Loucy (cell line): Measurements from ENCODE around the gene TRANK1.
"Not testable (repeated sequence)": the region's sequence is repeated elsewhere in the genome, so short reads cannot be mapped to it uniquely, and the experiment has no call there.

Experiments
- H2AFZ ChIP-seq: fragments of 200-600 bp; sonication (generic); 2 replicates; pipeline ENCODE4 v1.6.0; 2016; ENCODE audit warnings: antibody characterized with exemption, mild to moderate bottlenecking, low read length, moderate library complexity
- H3F3A ChIP-seq: fragments of 200-600 bp; 2 replicates; pipeline ENCODE4 v1.6.0; 2016; ENCODE audit warnings: antibody characterized with exemption, low read depth, mild to moderate bottlenecking
- H3K27me3 ChIP-seq: fragments of 200-600 bp; sonication (generic); 2 replicates; pipeline ENCODE4 v1.6.1; 2014; ENCODE audit warnings: low read length, mild to moderate bottlenecking; ENCODE audit not compliant: insufficient read depth, poor library complexity, severe bottlenecking
- H3K36me3 ChIP-seq: fragments of 200-600 bp; sonication (generic); 2 replicates; pipeline ENCODE4 v1.6.1; 2016; ENCODE audit warnings: low read length; ENCODE audit not compliant: insufficient read depth
- H3K4me1 ChIP-seq: fragments of 200-600 bp; sonication (generic); 2 replicates; pipeline ENCODE4 v1.5.1; 2014; ENCODE audit warnings: low read length, mild to moderate bottlenecking; ENCODE audit not compliant: insufficient read depth, poor library complexity, severe bottlenecking
- H3K4me2 ChIP-seq: fragments of 200-600 bp; sonication (generic); 2 replicates; pipeline ENCODE4 v1.6.0; 2014; ENCODE audit warnings: antibody characterized with exemption, low read length, low read depth, mild to moderate bottlenecking; ENCODE audit not compliant: poor library complexity, severe bottlenecking
- H3K4me3 ChIP-seq: fragments of 200-600 bp; sonication (generic); 2 replicates; pipeline ENCODE4 v1.5.1; 2014; ENCODE audit warnings: low read length, mild to moderate bottlenecking, mixed read lengths; ENCODE audit not compliant: poor library complexity, severe bottlenecking
- H3K79me2 ChIP-seq: fragments of 200-600 bp; sonication (generic); 2 replicates; pipeline ENCODE4 v1.6.1; 2014; ENCODE audit warnings: low read length; ENCODE audit not compliant: insufficient read depth
- H3K9ac ChIP-seq: fragments of 200-600 bp; sonication (generic); 2 replicates; pipeline ENCODE4 v1.6.0; 2014; ENCODE audit warnings: mild to moderate bottlenecking, low read depth, low read length, moderate library complexity; ENCODE audit not compliant: poor library complexity, severe bottlenecking
- H3K9me2 ChIP-seq: fragments of 200-600 bp; sonication (generic); replicated peaks from 2 replicates; pipeline ENCODE4 v1.6.1; 2016; ENCODE audit warnings: low read depth, low read length, mixed read lengths
- H3K9me3 ChIP-seq: fragments of 200-600 bp; sonication (generic); 2 replicates; pipeline ENCODE4 v1.6.1; 2014; ENCODE audit warnings: mild to moderate bottlenecking, antibody characterized with exemption, low read length, low read depth; ENCODE audit not compliant: insufficient read depth
- H4K20me1 ChIP-seq: fragments of 200-600 bp; sonication (generic); 2 replicates; pipeline ENCODE4 v1.6.0; 2014; ENCODE audit warnings: antibody characterized with exemption, low read length, mild to moderate bottlenecking; ENCODE audit not compliant: insufficient read depth, poor library complexity, severe bottlenecking
- EZH2phosphoT487 ChIP-seq: fragments of 200-600 bp; IDR thresholded peaks from 2 replicates; pipeline ENCODE4 v1.6.1; 2018; ENCODE audit warnings: antibody characterized with exemption, mild to moderate bottlenecking, moderate library complexity, borderline replicate concordance
- TF ChIP-seq, protein P1 (sequence below): fragments of 200-600 bp; sonication (generic); conservative IDR thresholded peaks from 2 replicates; pipeline ENCODE4 v1.5.1; 2014; ENCODE audit warnings: mild to moderate bottlenecking, antibody characterized with exemption, low read length

Gene TRANK1

DNA sequence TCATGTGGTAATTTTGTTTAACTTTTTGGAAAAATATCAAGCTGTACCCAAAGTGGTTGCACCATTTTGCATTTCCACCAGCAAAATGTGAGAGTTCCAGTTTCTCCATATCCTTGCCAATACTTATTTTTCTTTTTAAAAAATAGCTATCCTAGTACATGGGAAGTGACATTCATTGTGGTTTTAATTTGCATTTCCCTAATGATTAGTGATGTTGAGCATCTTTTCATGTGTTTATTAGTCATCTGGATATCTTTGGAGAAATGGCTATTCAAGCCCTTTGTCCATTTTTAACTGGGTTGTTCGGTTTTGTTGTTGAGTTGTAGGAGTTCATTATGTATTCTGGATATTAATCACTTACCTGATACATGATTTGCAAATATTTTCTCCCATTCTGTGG is 19.5 kb upstream of the TRANK1 start:
- Histone ChIP-seq H3K4me2 (peak overlapping the region; percentile 28), H3K36me3 (no peaks in the 10 kb centered on the region), H3K9me3 (no peaks in the 10 kb centered on the region), H3K79me2 (no peaks in the 10 kb centered on the region), H3K9ac (no peak overlapping the region), H3F3A (no peaks in the 10 kb centered on the region), H3K27me3 (no peaks in the 10 kb centered on the region), H2AFZ (peak overlapping the region; percentile 16; the same call in 1 of the 2 replicates), H3K9me2 (no peaks in the 10 kb centered on the region), H4K20me1 (no peaks in the 10 kb centered on the region), H3K4me3 (no peak overlapping the region), H3K4me1 (peaks cover 23% of the 10 kb centered on the region)
- TF ChIP-seq, protein P1, sequence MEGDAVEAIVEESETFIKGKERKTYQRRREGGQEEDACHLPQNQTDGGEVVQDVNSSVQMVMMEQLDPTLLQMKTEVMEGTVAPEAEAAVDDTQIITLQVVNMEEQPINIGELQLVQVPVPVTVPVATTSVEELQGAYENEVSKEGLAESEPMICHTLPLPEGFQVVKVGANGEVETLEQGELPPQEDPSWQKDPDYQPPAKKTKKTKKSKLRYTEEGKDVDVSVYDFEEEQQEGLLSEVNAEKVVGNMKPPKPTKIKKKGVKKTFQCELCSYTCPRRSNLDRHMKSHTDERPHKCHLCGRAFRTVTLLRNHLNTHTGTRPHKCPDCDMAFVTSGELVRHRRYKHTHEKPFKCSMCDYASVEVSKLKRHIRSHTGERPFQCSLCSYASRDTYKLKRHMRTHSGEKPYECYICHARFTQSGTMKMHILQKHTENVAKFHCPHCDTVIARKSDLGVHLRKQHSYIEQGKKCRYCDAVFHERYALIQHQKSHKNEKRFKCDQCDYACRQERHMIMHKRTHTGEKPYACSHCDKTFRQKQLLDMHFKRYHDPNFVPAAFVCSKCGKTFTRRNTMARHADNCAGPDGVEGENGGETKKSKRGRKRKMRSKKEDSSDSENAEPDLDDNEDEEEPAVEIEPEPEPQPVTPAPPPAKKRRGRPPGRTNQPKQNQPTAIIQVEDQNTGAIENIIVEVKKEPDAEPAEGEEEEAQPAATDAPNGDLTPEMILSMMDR: no peak
- TF ChIP-seq EZH2phosphoT487: no peak

DNA sequence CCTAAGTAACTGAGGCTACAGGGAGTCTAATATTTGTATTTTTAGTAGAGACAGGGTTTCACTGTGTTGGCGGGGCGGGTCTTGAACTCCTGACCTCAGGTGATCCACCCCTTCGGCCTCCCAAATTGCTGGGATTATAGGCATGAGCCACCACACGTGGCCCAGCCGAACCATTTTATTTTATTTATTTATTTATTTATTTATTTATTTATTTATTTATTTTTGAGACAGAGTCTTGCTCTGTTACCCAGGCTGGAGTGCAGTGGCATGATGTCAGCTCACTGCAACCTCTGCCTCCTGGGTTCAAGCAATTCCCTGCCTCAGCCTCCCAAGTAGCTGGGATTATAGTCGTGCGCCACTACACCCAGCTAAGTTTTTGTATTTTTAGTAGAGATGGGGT is 18.2 kb upstream of the TRANK1 start:
- not testable (repeated sequence) for H3K27me3 ChIP-seq, H3K36me3 ChIP-seq, H3K4me2 ChIP-seq, H2AFZ ChIP-seq, H3K9me2 ChIP-seq, H4K20me1 ChIP-seq, H3K9ac ChIP-seq, H3K4me3 ChIP-seq, H3K9me3 ChIP-seq, H3F3A ChIP-seq, H3K79me2 ChIP-seq
- H3K4me1 ChIP-seq: peaks cover 17% of the 10 kb centered on the region

DNA sequence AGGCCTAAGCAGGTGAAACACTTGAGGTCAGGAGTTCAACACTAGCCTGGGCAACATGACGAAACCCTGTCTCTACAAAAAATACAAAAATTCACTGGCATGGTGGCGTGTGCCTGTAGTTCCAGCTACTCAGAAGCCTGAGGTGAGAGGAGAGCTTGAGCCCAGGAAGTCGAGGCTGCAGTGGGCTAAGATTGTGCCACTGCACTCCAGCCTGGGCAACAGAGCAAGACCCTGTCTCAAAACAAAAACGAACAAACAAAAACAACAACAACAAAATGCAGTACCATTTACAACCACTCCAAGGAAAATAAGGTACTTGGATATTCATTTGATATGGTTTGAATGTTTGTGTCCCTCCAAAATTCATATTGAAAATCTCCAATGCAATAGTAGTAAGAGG is 15.6 kb upstream of the TRANK1 start:
- Histone ChIP-seq H4K20me1 (no peaks in the 10 kb centered on the region), H3K27me3 (no peaks in the 10 kb centered on the region), H3K9ac (no peak overlapping the region), H3K9me2 (no peaks in the 10 kb centered on the region), H3K79me2 (no peaks in the 10 kb centered on the region), H3K4me3 (no peak overlapping the region), H3F3A (no peaks in the 10 kb centered on the region), H2AFZ (no peak overlapping the region), H3K9me3 (no peaks in the 10 kb centered on the region), H3K4me1 (peaks cover 19% of the 10 kb centered on the region), H3K36me3 (no peaks in the 10 kb centered on the region), H3K4me2 (no peak overlapping the region)
- TF ChIP-seq, protein P1: no peak
- TF ChIP-seq EZH2phosphoT487: no peak

DNA sequence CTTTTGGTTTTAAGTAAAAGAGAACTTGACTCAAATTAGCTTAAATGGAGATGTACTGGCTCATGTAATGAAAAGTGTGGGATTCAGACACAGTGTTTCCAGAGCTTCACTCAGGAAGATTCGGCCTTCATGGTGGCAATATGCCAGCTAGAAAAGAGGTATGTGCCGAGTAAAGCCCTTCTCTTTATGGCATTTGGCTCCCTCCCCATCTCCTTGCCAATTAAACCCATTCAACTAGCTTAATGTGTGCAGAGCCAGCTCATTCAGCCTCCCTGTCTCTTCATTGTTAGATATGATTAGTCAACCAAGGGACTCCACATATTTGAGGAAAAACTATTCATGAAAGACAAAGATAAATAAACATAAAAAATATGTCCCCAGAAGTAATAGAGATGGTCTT is 15.0 kb upstream of the TRANK1 start:
- H3K9me3 ChIP-seq: no peaks in the 10 kb centered on the region
- TF ChIP-seq, protein P1: no peak
- TF ChIP-seq EZH2phosphoT487: no peak
- no peaks in the 10 kb centered on the region for H3K9me2 ChIP-seq
- H3K4me3 ChIP-seq: no peak overlapping the region
- no peak overlapping the region for H2AFZ ChIP-seq
- no peaks in the 10 kb centered on the region for H3K27me3 ChIP-seq
- H3K4me1 ChIP-seq: peaks cover 13% of the 10 kb centered on the region
- H4K20me1 ChIP-seq: no peaks in the 10 kb centered on the region
- H3K9ac ChIP-seq: no peak overlapping the region
- no peaks in the 10 kb centered on the region for H3K79me2 ChIP-seq
- no peaks in the 10 kb centered on the region for H3K36me3 ChIP-seq
- H3K4me2 ChIP-seq: no peak overlapping the region
- no peaks in the 10 kb centered on the region for H3F3A ChIP-seq
